ENCODE results near the gene ZFYVE9. TPM values are rescaled to one million over a fixed set of nuclear protein-coding genes. Genes with fewer than 3 reads are reported as not detected.

ZFYVE9 gene
- total and polyA plus RNA-seq, 2 of the 4 experiments (the other 2 are of a cell fraction) = 8.3 to 28.7 TPM

DNA sequence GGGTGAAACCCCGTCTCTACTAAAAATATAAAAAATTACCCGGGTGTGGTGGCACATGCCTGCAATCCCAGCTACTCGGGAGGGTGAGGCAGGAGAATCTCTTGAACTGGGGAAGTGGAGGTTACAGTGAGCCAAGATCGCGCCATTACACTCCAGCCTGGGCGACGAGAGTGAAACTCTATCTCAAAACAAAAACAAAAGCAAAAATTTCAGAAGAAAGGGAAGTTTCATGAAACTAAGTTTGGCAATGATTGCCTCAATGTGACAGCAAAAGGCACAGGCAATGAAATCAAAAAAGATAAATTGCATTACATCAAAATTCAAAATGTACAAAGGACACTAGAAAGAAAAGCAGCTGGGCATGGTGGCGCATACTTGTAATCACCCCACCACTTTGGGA, 45.7 kb upstream of the ZFYVE9 start:
- H2BK20ac ChIP-seq (ENCODE audit: low read depth, low read length) = no peak overlapping the region
- H2AK9ac ChIP-seq (replicated peaks; ENCODE audit: low read depth, low read length, poor library complexity) = no peak overlapping the region
- H4K91ac ChIP-seq (ENCODE audit: insufficient read depth, low read depth, low read length) = no peak overlapping the region
- in situ Hi-C loops (cut with MboI; ENCODE audit: low sequenced_read_pairs) = no loop called here
- no peak overlapping the region for H4K8ac ChIP-seq (ENCODE audit: low read depth in 2 of 2, low read length in 2 of 2)
- POLR2A ChIA-PET (ENCODE audit: unreplicated experiment) = no interaction called here
- no peaks in the 10 kb centered on the region for H3K9me3 ChIP-seq (ENCODE audit: control insufficient read depth, insufficient read depth, low read length)
- H3K4me2 ChIP-seq (ENCODE audit: low read depth, low read length) = no peak overlapping the region
- no peak overlapping the region for H3K18ac ChIP-seq (ENCODE audit: low read depth, low read length)
- H3K4me1 ChIP-seq (ENCODE audit: control insufficient read depth, insufficient read depth, low read length) = no peaks in the 10 kb centered on the region
- no peaks in the 10 kb centered on the region for H3K79me1 ChIP-seq (ENCODE audit: low read depth in 1 of 2, low read length in 2 of 2)
- H2BK120ac ChIP-seq (ENCODE audit: low read depth, low read length) = no peak overlapping the region
- H3K27ac ChIP-seq (ENCODE audit: insufficient read depth, low read length) = no peak overlapping the region
- TF ChIP-seq MAZ (IDR thresholded peaks at IDR 0.05; ENCODE audit: borderline replicate concordance, low read depth, low read length) (no peak), RAD21 (IDR thresholded peaks at IDR 0.05; ENCODE audit: low read length) (no peak), CHD1 (IDR thresholded peaks at IDR 0.05; ENCODE audit: low read depth, low read length) (no peak), SMC3 (IDR thresholded peaks at IDR 0.05; ENCODE audit: low read depth, low read length) (no peak), ELK1 (IDR thresholded peaks at IDR 0.05; ENCODE audit: borderline replicate concordance, low read depth, low read length) (no peak)
- no peak overlapping the region for H3K4ac ChIP-seq (ENCODE audit: low read depth, low read length)
- H2BK15ac ChIP-seq (ENCODE audit: low read depth, low read length) = no peak overlapping the region
- no peaks in the 10 kb centered on the region for H3K36me3 ChIP-seq (ENCODE audit: control insufficient read depth, insufficient read depth, low read length)
- H3K14ac ChIP-seq (replicated peaks; ENCODE audit: low read depth, low read length) = no peak overlapping the region
- no peak overlapping the region for H2AFZ ChIP-seq (replicated peaks; ENCODE audit: low read length, poor library complexity)
- CTCF ChIA-PET = no interaction called here
- H3K9ac ChIP-seq (ENCODE audit: low read depth, low read length) = no peak overlapping the region
- DNase-seq (no peak), ATAC-seq (ENCODE audit: low read depth) (no peak)
- no peaks in the 10 kb centered on the region for H3K27me3 ChIP-seq (ENCODE audit: control insufficient read depth, insufficient read depth, low read length)
- no peaks in the 10 kb centered on the region for H3K9me1 ChIP-seq (ENCODE audit: insufficient read depth, low read length)
- dilution Hi-C loops (cut with HindIII; ENCODE audit: low sequenced_read_pairs, unreplicated experiment) = no loop called here
- no peak overlapping the region for H3K23ac ChIP-seq (ENCODE audit: low read depth, low read length)
- no peak overlapping the region for H3K4me3 ChIP-seq (ENCODE audit: insufficient read depth, low read depth, low read length)
- no CpG with 5 or more reads among the region's 8 CpGs for WGBS, 2 experiments (ENCODE audit: extremely low coverage in 2 of 2, insufficient read length in 1 of 2)
- no peak overlapping the region for H2AK5ac ChIP-seq (ENCODE audit: low read depth, low read length)
- H3K56ac ChIP-seq (ENCODE audit: extremely low read depth, insufficient read depth, low read length) = no peak overlapping the region
- no peaks in the 10 kb centered on the region for H4K20me1 ChIP-seq (ENCODE audit: insufficient read depth, low read length)
- intact Hi-C loops (cut with micrococcal nuclease) = no loop called here
- H4K5ac ChIP-seq (ENCODE audit: low read depth, low read length) = no peak overlapping the region
- no peak overlapping the region for H2BK5ac ChIP-seq (ENCODE audit: low read depth, low read length, poor library complexity, severe bottlenecking)
- BruUV-seq (replicated peaks) = no TSS peak

All from IMR-90 (cell line).